A549 (cell line): ENCODE data around the gene MFSD2A.

Experiments
- CHD2 ChIP-seq: fragments of 150-350 bp; IDR thresholded peaks from 2 replicates; pipeline ENCODE4 v1.6.1; 2014; ENCODE audit warnings: low read length; ENCODE audit not compliant: partially characterized antibody
- CHD4 ChIP-seq: fragments of 200-600 bp; sonication (generic); IDR thresholded peaks from 2 replicates; pipeline ENCODE4 v1.6.1; 2016; ENCODE audit warnings: antibody characterized with exemption, mild to moderate bottlenecking, borderline replicate concordance
- EHMT2 ChIP-seq: fragments of 200-600 bp; sonication (generic); IDR thresholded peaks from 2 replicates; pipeline ENCODE4 v1.6.1; 2016; ENCODE audit warnings: antibody characterized with exemption, low read depth, mild to moderate bottlenecking, moderate library complexity
- NFE2L2 ChIP-seq: fragments of 150-350 bp; conservative IDR thresholded peaks from 2 replicates; pipeline ENCODE4 v1.6.1; 2014; ENCODE audit warnings: low read length
- POLR2A ChIP-seq: IDR thresholded peaks from 2 replicates; pipeline ENCODE4 v1.6.1; 2012; ENCODE audit warnings: mild to moderate bottlenecking, low read length
- REST ChIP-seq: fragments of 200-600 bp; sonication (generic); IDR thresholded peaks from 2 replicates; pipeline ENCODE4 v1.6.1; 2016; ENCODE audit warnings: antibody characterized with exemption, mild to moderate bottlenecking, moderate library complexity
- SMC3 ChIP-seq: fragments of >200 bp; sonication (Bioruptor Twin); formaldehyde crosslinking; IDR thresholded peaks from 3 replicates; pipeline ENCODE4 v1.6.1; 2018; ENCODE audit warnings: inconsistent platforms
- SREBF2 ChIP-seq: fragments of 450-650 bp; IDR thresholded peaks from 2 replicates; pipeline ENCODE4 v1.6.1; 2014; ENCODE audit warnings: mild to moderate bottlenecking, moderate library complexity
- TF ChIP-seq, protein P1 (sequence below): fragments of >200 bp; sonication (Bioruptor Twin); formaldehyde crosslinking; IDR thresholded peaks from 3 replicates; pipeline ENCODE4 v1.5.1; 2016
- TF ChIP-seq, protein P2 (sequence below): IDR thresholded peaks from 2 replicates; pipeline ENCODE4 v1.6.1; 2012
- TF ChIP-seq, protein P3 (sequence below): fragments of 450-650 bp; IDR thresholded peaks from 2 replicates; pipeline ENCODE4 v1.6.1; 2014; ENCODE audit warnings: antibody characterized with exemption

GRCh38 chr1:40014812-40015594, 60.1 kb downstream of the MFSD2A start:
- no peak for TF ChIP-seq REST
- TF ChIP-seq POLR2A = no peak
- no peak for TF ChIP-seq EHMT2
- TF ChIP-seq, protein P1, sequence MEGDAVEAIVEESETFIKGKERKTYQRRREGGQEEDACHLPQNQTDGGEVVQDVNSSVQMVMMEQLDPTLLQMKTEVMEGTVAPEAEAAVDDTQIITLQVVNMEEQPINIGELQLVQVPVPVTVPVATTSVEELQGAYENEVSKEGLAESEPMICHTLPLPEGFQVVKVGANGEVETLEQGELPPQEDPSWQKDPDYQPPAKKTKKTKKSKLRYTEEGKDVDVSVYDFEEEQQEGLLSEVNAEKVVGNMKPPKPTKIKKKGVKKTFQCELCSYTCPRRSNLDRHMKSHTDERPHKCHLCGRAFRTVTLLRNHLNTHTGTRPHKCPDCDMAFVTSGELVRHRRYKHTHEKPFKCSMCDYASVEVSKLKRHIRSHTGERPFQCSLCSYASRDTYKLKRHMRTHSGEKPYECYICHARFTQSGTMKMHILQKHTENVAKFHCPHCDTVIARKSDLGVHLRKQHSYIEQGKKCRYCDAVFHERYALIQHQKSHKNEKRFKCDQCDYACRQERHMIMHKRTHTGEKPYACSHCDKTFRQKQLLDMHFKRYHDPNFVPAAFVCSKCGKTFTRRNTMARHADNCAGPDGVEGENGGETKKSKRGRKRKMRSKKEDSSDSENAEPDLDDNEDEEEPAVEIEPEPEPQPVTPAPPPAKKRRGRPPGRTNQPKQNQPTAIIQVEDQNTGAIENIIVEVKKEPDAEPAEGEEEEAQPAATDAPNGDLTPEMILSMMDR = no peak
- TF ChIP-seq CHD2 = no peak
- TF ChIP-seq SMC3 = no peak
- TF ChIP-seq SREBF2 = no peak
- TF ChIP-seq, protein P2, sequence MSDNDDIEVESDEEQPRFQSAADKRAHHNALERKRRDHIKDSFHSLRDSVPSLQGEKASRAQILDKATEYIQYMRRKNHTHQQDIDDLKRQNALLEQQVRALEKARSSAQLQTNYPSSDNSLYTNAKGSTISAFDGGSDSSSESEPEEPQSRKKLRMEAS = no peak
- no peak for TF ChIP-seq CHD4
- TF ChIP-seq, protein P3, sequence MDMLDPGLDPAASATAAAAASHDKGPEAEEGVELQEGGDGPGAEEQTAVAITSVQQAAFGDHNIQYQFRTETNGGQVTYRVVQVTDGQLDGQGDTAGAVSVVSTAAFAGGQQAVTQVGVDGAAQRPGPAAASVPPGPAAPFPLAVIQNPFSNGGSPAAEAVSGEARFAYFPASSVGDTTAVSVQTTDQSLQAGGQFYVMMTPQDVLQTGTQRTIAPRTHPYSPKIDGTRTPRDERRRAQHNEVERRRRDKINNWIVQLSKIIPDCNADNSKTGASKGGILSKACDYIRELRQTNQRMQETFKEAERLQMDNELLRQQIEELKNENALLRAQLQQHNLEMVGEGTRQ = no peak
- TF ChIP-seq NFE2L2 = no peak
